Hepatocyte (in vitro differentiated cells): ENCODE results near the gene SHC3.

Experiments used
- EZH2 ChIP-seq: fragments of 200-600 bp; sonication (generic); IDR thresholded peaks from 2 replicates; pipeline ENCODE4 v1.6.1; 2016; ENCODE audit warnings: antibody characterized with exemption, mild to moderate bottlenecking, borderline replicate concordance
- EZH2phosphoT487 ChIP-seq: fragments of 200-600 bp; sonication (generic); IDR thresholded peaks from one replicate; pipeline ENCODE4 v1.6.1; 2018; ENCODE audit warnings: antibody characterized with exemption, mild to moderate bottlenecking, low read depth, moderate library complexity; ENCODE audit not compliant: unreplicated experiment, severe bottlenecking
- TF ChIP-seq, protein P1 (sequence below): fragments of 200-600 bp; sonication (generic); IDR thresholded peaks from 2 replicates; pipeline ENCODE4 v1.5.1; 2016; ENCODE audit warnings: antibody characterized with exemption, mild to moderate bottlenecking; ENCODE audit not compliant: poor library complexity

DNA sequence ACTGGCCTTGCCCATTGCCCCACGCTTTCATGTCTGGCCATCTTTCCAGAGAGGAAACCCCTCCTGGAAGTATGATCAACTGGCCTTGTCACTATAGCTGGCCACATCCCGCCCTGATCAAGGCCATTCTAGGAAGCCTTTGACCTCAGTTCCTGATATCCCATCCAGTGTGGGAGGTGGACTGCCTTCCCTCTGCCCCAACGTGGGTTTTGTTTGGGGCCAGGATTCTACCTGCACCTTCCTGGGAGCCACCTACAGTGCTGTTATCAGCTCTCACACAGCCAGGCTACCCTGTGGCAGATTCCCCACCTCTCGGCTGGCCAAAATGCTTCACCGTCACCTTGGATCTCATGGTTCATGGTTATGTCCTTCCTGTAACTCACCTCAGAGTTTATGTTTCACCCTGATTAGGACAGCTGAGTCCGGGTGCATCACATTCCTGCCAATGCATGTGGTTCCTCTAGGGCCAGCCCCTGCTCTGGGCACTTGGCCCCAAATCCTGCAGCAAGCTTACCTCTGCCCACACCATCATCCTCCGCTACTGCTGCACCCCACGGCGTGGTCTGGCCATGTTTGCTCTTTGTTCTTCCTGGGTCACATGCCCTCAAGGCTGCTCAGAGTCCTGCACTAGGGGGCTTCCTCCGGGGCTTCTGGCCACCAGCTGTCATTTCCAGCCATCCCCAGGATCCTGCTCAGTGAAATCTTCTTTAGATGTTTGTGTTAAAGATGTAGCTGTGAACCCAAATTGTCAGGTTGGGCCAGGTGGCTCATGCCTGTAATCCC is 211.5 kb downstream of the SHC3 start:
- TF ChIP-seq, protein P1, sequence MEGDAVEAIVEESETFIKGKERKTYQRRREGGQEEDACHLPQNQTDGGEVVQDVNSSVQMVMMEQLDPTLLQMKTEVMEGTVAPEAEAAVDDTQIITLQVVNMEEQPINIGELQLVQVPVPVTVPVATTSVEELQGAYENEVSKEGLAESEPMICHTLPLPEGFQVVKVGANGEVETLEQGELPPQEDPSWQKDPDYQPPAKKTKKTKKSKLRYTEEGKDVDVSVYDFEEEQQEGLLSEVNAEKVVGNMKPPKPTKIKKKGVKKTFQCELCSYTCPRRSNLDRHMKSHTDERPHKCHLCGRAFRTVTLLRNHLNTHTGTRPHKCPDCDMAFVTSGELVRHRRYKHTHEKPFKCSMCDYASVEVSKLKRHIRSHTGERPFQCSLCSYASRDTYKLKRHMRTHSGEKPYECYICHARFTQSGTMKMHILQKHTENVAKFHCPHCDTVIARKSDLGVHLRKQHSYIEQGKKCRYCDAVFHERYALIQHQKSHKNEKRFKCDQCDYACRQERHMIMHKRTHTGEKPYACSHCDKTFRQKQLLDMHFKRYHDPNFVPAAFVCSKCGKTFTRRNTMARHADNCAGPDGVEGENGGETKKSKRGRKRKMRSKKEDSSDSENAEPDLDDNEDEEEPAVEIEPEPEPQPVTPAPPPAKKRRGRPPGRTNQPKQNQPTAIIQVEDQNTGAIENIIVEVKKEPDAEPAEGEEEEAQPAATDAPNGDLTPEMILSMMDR, result no peak
- TF ChIP-seq EZH2 (no peak), EZH2phosphoT487 (no peak)
